ENCODE data around the gene PCDH15. TPM values are rescaled to one million over a fixed set of nuclear protein-coding genes. Genes with fewer than 3 reads are reported as not detected.

PCDH15 gene
- total and polyA plus RNA-seq, 2 of the 8 experiments (the other 6 are each of a cell fraction or from before 2014, with no cell fraction given): 0.11 TPM; not detected in 1

GRCh38 chr10:53841483-53842145, 959.4 kb downstream of the PCDH15 start:
- H3K23ac ChIP-seq (ENCODE audit: insufficient read length): no peak overlapping the region
- H3K4me3 ChIP-seq (ENCODE audit: extremely low read depth in 1 of 4, insufficient read depth in 2 of 4, low read depth in 3 of 4, low read length in 4 of 4): no peak overlapping the region
- no peak overlapping the region for H2AK5ac ChIP-seq (ENCODE audit: low read depth, low read length)
- no peak overlapping the region for H4K8ac ChIP-seq (ENCODE audit: extremely low read depth, insufficient read depth, low read length)
- no peak overlapping the region for H3K27ac ChIP-seq (ENCODE audit: low read depth, low read length)
- H3K9me3 ChIP-seq (ENCODE audit: insufficient read depth in 2 of 2, low read depth in 1 of 2, low read length in 1 of 2): no peaks in the 10 kb centered on the region
- H4K5ac ChIP-seq (ENCODE audit: insufficient read length, low read depth, low read length): no peak overlapping the region
- no peaks in the 10 kb centered on the region for H3K79me2 ChIP-seq (ENCODE audit: control insufficient read depth in 1 of 2, insufficient read depth in 2 of 2, low read length in 2 of 2)
- H2BK15ac ChIP-seq (ENCODE audit: low read length): no peak overlapping the region
- H2BK12ac ChIP-seq (ENCODE audit: low read depth, low read length): no peak overlapping the region
- FAIRE-seq (no peak), DNase-seq (ENCODE audit: low read depth in 1 of 2, low spot score in 2 of 2) (no peak)
- no peak for TF ChIP-seq TAF1 (IDR thresholded peaks at IDR 0.05; ENCODE audit: low read depth, low read length)
- TF ChIP-seq CBX5 (IDR thresholded peaks at IDR 0.05; ENCODE audit: low read depth, low read length): no peak
- no peak for TF ChIP-seq JUN (IDR thresholded peaks at IDR 0.05; ENCODE audit: low read depth, low read length)
- TF ChIP-seq TEAD4 (IDR thresholded peaks at IDR 0.05; ENCODE audit: low read depth, low read length): no peak
- TF ChIP-seq RNF2 (IDR thresholded peaks at IDR 0.05; ENCODE audit: borderline replicate concordance, low read depth, low read length, missing control alignments, poor library complexity, severe bottlenecking): no peak
- WGBS, 2 experiments (ENCODE audit: extremely low coverage in 1 of 2, insufficient coverage in 1 of 2, insufficient read length in 1 of 2, insufficient replicate concordance in 2 of 2, low coverage in 1 of 2, low lambda C conversion rate in 2 of 2, missing lambda C conversion rate in 1 of 2): 88% methylated on average over 9 of the region's 9 CpGs; no CpG with 5 or more reads in 1 of the 2 experiments
- H4K20me1 ChIP-seq (replicated peaks in 1 of 2; ENCODE audit: control insufficient read depth in 1 of 2, insufficient read depth in 2 of 2, low read length in 2 of 2): no peaks in the 10 kb centered on the region
- H3K4ac ChIP-seq (replicated peaks; ENCODE audit: insufficient read length, low read depth, low read length): no peak overlapping the region
- H3K4me2 ChIP-seq (ENCODE audit: insufficient read depth in 1 of 2, low read depth in 2 of 2, low read length in 2 of 2): no peak overlapping the region
- no peak overlapping the region for H3K14ac ChIP-seq (ENCODE audit: insufficient read length)
- H3K79me1 ChIP-seq (ENCODE audit: low read depth, low read length): no peaks in the 10 kb centered on the region
- H3K23me2 ChIP-seq (ENCODE audit: low read depth, low read length): no peaks in the 10 kb centered on the region
- H2BK5ac ChIP-seq (ENCODE audit: low read depth, low read length): no peak overlapping the region
- H2BK20ac ChIP-seq (ENCODE audit: low read length): no peak overlapping the region
- peak overlapping the region; percentile 74; the same call in 1 of the 2 replicates for H2AFZ ChIP-seq (ENCODE audit: low read length)
- no peak overlapping the region for H4K91ac ChIP-seq (replicated peaks; ENCODE audit: insufficient read length, low read length)
- POLR2A ChIA-PET (ENCODE audit: partially characterized antibody): no interaction called here
- no peak overlapping the region for H2BK120ac ChIP-seq (replicated peaks; ENCODE audit: low read depth, low read length)
- H3K9ac ChIP-seq (replicated peaks in 1 of 4; ENCODE audit: extremely low read depth in 1 of 4, low read depth in 3 of 4, low read length in 3 of 4): no peak overlapping the region
- no peaks in the 10 kb centered on the region for H3K27me3 ChIP-seq (replicated peaks in 1 of 4; ENCODE audit: control insufficient read depth in 3 of 4, extremely low read depth in 1 of 4, insufficient read depth in 3 of 4, low read length in 3 of 4)
- no peaks in the 10 kb centered on the region for H3K36me3 ChIP-seq (ENCODE audit: control insufficient read depth in 2 of 4, insufficient read depth in 4 of 4, low read length in 3 of 4)
- H3K18ac ChIP-seq (ENCODE audit: extremely low read depth, low read length): no peak overlapping the region
- CTCF ChIA-PET (ENCODE audit: partially characterized antibody): interaction anchor here (0.6 kb wide), 2 partner anchors 960 to 1751 kb away, joined by 3 read pairs; partner anchors contain the start of gene PCDH15
- no peaks in the 10 kb centered on the region for H3K4me1 ChIP-seq (replicated peaks in 1 of 4; ENCODE audit: control insufficient read depth in 3 of 4, insufficient read depth in 4 of 4, low read length in 3 of 4)
- no peak overlapping the region for H3K56ac ChIP-seq (replicated peaks; ENCODE audit: insufficient read length, low read depth, low read length)
